Endodermal cell (in vitro differentiated cells): ENCODE measurements around the gene DOK3. TPM values are rescaled to one million over a fixed set of nuclear protein-coding genes. Genes with fewer than 3 reads are reported as not detected.

Experiments used
- DNase-seq: peaks from one replicate; pipeline ENCODE4 v3.0.0-alpha.2; 2017
- H3K27ac ChIP-seq: 2 replicates; pipeline ENCODE4 v1.5.1; 2013; ENCODE audit warnings: mild to moderate bottlenecking, low read depth, low read length, moderate library complexity
- H3K27me3 ChIP-seq: 2 replicates; pipeline ENCODE4 v1.6.1; 2013; ENCODE audit warnings: mild to moderate bottlenecking, low read length, moderate library complexity; ENCODE audit not compliant: insufficient read depth, control insufficient read depth, poor library complexity, severe bottlenecking
- H3K36me3 ChIP-seq: 2 replicates; pipeline ENCODE4 v1.7.0; 2013; ENCODE audit warnings: mild to moderate bottlenecking, low read length, moderate library complexity; ENCODE audit not compliant: control insufficient read depth, insufficient read depth
- H3K4me1 ChIP-seq: one replicate; pipeline ENCODE4 v1.7.0; 2013; ENCODE audit warnings: low read length; ENCODE audit not compliant: control insufficient read depth, insufficient read depth
- H3K4me3 ChIP-seq: 2 replicates; pipeline ENCODE4 v1.5.1; 2013; ENCODE audit warnings: mild to moderate bottlenecking, low read length, moderate library complexity
- H3K9ac ChIP-seq: 2 replicates; pipeline ENCODE4 v1.6.1; 2013; ENCODE audit warnings: mild to moderate bottlenecking, low read length, moderate library complexity; ENCODE audit not compliant: poor library complexity, severe bottlenecking; ENCODE audit errors: extremely low read depth
- H3K9me3 ChIP-seq: 2 replicates; pipeline ENCODE4 v1.6.1; 2013; ENCODE audit warnings: mild to moderate bottlenecking, low read length, moderate library complexity; ENCODE audit not compliant: control insufficient read depth
- H3K27ac Mint-ChIP-seq: 2 replicates; pipeline ENCODE4 v1.8.0; 2020; ENCODE audit warnings: mixed read lengths
- H3K27me3 Mint-ChIP-seq: 2 replicates; pipeline ENCODE4 v1.8.0; 2021; ENCODE audit warnings: mild to moderate bottlenecking, mixed read lengths; ENCODE audit not compliant: insufficient read depth
- H3K36me3 Mint-ChIP-seq: 2 replicates; pipeline ENCODE4 v1.8.0; 2020; ENCODE audit warnings: low read depth, mixed read lengths
- H3K4me1 Mint-ChIP-seq: 2 replicates; pipeline ENCODE4 v1.8.0; 2020; ENCODE audit warnings: mixed read lengths
- H3K4me3 Mint-ChIP-seq: 2 replicates; pipeline ENCODE4 v1.8.0; 2020; ENCODE audit warnings: mild to moderate bottlenecking, moderate library complexity, mixed read lengths
- H3K9me3 Mint-ChIP-seq: 2 replicates; pipeline ENCODE4 v1.8.0; 2020; ENCODE audit warnings: mild to moderate bottlenecking, mixed read lengths
- CTCF ChIP-seq: fragments of 200-600 bp; sonication (generic); conservative IDR thresholded peaks from 2 replicates; pipeline ENCODE4 v1.5.0; 2021; ENCODE audit warnings: antibody characterized with exemption, mild to moderate bottlenecking
- WGBS, 2 experiments: methylation state at CpG; one replicate each; pipeline versions ENCODE4 v1.1.5 to v1.1.7; 2013; ENCODE audit warnings: missing lambda C conversion rate in 2 of 2, mixed read lengths in 1 of 2; ENCODE audit not compliant: insufficient coverage in 1 of 2, insufficient read length in 1 of 2; 5-methylcytosine and 5-hydroxymethylcytosine counted together
- total RNA-seq, 2 donors: library from RNA; stranded (reverse); fragmentation: NEBNext Ultra II Directional in 1 of 2; extraction: Animal tissue kit (Norgen Biotek cat#: 25700) in 1 of 2; gene quantifications; 2 replicates in 1 of 2; 3 replicates in 1 of 2; pipeline ENCODE4 v1.2.1, GENCODE V29; 2021

DOK3 gene
- total RNA-seq, 2 donors from 2014 or later: 2.1 to 7.7 TPM

- Histone ChIP-seq H3K27ac (no peak overlapping the region), H3K36me3 (peaks cover 92% of the 10 kb centered on the region), H3K9me3 (no peaks in the 10 kb centered on the region), H3K9ac (no peak overlapping the region), H3K4me1 (no peaks in the 10 kb centered on the region), H3K27me3 (no peaks in the 10 kb centered on the region), H3K4me3 (no peak overlapping the region)
- Mint-ChIP-seq H3K4me1 (no peaks in the 10 kb centered on the region), H3K27me3 (no peaks in the 10 kb centered on the region), H3K27ac (peak overlapping the region; percentile 22), H3K36me3 (peaks cover 47% of the 10 kb centered on the region), H3K9me3 (no peaks in the 10 kb centered on the region), H3K4me3 (no peak overlapping the region)
- 95 to 96% methylated on average over 16 to 27 of the region's 27 CpGs for WGBS, 2 experiments
- TF ChIP-seq CTCF: no peak
- no peak for DNase-seq
Observed at GRCh38 chr5:177531209-177531940, 21.7 kb upstream of the DOK3 start.

- Mint-ChIP-seq H3K27me3 (no peaks in the 10 kb centered on the region), H3K9me3 (no peaks in the 10 kb centered on the region), H3K4me1 (no peaks in the 10 kb centered on the region), H3K4me3 (no peak overlapping the region), H3K36me3 (peaks cover 50% of the 10 kb centered on the region), H3K27ac (no peak overlapping the region)
- WGBS, 2 experiments: 94 to 96% methylated on average over 2 to 3 of the region's 3 CpGs
- H3K9me3 ChIP-seq: no peaks in the 10 kb centered on the region
- H3K4me3 ChIP-seq: no peak overlapping the region
- no peak for DNase-seq
- no peak overlapping the region for H3K9ac ChIP-seq
- H3K36me3 ChIP-seq: peaks cover 92% of the 10 kb centered on the region
- no peak overlapping the region for H3K27ac ChIP-seq
- no peak for TF ChIP-seq CTCF
- no peaks in the 10 kb centered on the region for H3K27me3 ChIP-seq
- H3K4me1 ChIP-seq: no peaks in the 10 kb centered on the region
Observed at GRCh38 chr5:177530638-177531037, 21.0 kb upstream of the DOK3 start.

- 94 to 95% methylated on average over 10 to 12 of the region's 12 CpGs for WGBS, 2 experiments
- H3K36me3 ChIP-seq: peaks cover 93% of the 10 kb centered on the region
- DNase-seq: no peak
- Mint-ChIP-seq H3K9me3 (no peaks in the 10 kb centered on the region), H3K4me3 (no peak overlapping the region), H3K27ac (no peak overlapping the region), H3K36me3 (peaks cover 49% of the 10 kb centered on the region), H3K27me3 (no peaks in the 10 kb centered on the region), H3K4me1 (no peaks in the 10 kb centered on the region)
- no peaks in the 10 kb centered on the region for H3K9me3 ChIP-seq
- H3K27me3 ChIP-seq: no peaks in the 10 kb centered on the region
- H3K9ac ChIP-seq: no peak overlapping the region
- H3K4me3 ChIP-seq: no peak overlapping the region
- TF ChIP-seq CTCF: no peak
- no peak overlapping the region for H3K27ac ChIP-seq
- H3K4me1 ChIP-seq: no peaks in the 10 kb centered on the region
Observed at GRCh38 chr5:177529247-177530203, 19.9 kb upstream of the DOK3 start.
